Kidney epithelial cell (primary cell): Measurements from ENCODE around the gene RTN4. TPM values are rescaled to one million over a fixed set of nuclear protein-coding genes. Genes with fewer than 3 reads are reported as not detected.

Experiments
- DNase-seq: peaks from one replicate; pipeline ENCODE4 v3.0.0-alpha.2; 2010; ENCODE audit warnings: low read depth
- H3K27me3 ChIP-seq: 2 replicates; pipeline ENCODE4 v1.6.0; 2011; ENCODE audit warnings: low read length; ENCODE audit not compliant: control insufficient read depth, insufficient read depth
- H3K36me3 ChIP-seq: 2 replicates; pipeline ENCODE4 v1.5.1; 2011; ENCODE audit warnings: low read length; ENCODE audit not compliant: control insufficient read depth, insufficient read depth
- H3K4me3 ChIP-seq: 2 replicates; pipeline ENCODE4 v1.5.1; 2011; ENCODE audit warnings: low read depth, mild to moderate bottlenecking, control low read depth, low read length
- total RNA-seq: library from RNA; depleted of rRNA; stranded (reverse); fragments of >200 nt; gene quantifications from 2 replicates; pipeline ENCODE4 v1.2.3, GENCODE V29; 2015
- TF ChIP-seq, protein P1 (sequence below): IDR thresholded peaks from 2 replicates; pipeline ENCODE4 v1.5.1; 2011; ENCODE audit warnings: mild to moderate bottlenecking, moderate library complexity, low read length, control low read depth, inconsistent platforms; ENCODE audit not compliant: insufficient read depth, poor library complexity, severe bottlenecking

The RTN4 gene
- total RNA-seq, 1 donor from 2014 or later, result 382 TPM

DNA sequence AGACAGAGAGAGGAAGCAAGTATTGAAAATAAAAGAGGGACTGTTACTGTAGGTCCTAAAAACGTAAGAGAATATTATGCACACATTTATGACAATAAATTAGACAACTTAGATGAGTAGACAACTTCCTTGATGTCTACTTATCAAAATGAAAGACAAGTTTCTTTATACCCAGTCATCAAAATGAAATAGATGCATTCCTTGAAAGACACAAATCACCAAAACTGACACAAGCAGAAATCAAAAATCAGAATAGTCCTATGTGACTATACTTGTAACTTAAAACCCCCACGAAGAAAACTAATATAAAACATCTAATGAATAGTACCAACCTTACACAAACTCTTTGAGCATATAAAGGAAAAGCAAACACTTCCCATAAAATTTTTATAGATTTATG is 14.5 kb downstream of the RTN4 start:
- no peaks in the 10 kb centered on the region for H3K36me3 ChIP-seq
- TF ChIP-seq, protein P1, sequence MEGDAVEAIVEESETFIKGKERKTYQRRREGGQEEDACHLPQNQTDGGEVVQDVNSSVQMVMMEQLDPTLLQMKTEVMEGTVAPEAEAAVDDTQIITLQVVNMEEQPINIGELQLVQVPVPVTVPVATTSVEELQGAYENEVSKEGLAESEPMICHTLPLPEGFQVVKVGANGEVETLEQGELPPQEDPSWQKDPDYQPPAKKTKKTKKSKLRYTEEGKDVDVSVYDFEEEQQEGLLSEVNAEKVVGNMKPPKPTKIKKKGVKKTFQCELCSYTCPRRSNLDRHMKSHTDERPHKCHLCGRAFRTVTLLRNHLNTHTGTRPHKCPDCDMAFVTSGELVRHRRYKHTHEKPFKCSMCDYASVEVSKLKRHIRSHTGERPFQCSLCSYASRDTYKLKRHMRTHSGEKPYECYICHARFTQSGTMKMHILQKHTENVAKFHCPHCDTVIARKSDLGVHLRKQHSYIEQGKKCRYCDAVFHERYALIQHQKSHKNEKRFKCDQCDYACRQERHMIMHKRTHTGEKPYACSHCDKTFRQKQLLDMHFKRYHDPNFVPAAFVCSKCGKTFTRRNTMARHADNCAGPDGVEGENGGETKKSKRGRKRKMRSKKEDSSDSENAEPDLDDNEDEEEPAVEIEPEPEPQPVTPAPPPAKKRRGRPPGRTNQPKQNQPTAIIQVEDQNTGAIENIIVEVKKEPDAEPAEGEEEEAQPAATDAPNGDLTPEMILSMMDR, result no peak
- no peak for DNase-seq

DNA sequence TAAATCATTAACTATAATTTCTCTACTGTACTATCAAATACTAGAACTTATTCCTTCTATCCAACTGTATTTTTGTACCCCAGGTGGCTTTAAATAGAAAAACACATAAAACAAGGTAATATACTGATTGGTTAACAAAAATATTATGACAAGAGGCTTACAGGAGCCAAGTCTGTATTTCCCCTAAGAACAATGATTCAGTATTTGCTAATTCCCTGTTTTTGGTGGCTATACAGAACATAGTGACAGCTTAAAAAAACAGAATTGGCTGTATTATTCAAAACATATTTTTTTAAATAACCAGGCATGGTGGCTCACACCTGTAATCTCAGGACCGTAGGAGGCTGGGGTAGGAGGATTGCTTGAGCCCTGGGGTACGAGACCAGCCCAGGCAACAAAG is 16.3 kb downstream of the RTN4 start:
- DNase-seq, result no peak
- H3K36me3 ChIP-seq, result no peaks in the 10 kb centered on the region
- H3K4me3 ChIP-seq, result no peak overlapping the region
- no peaks in the 10 kb centered on the region for H3K27me3 ChIP-seq
- TF ChIP-seq, protein P1, result no peak

More for the DNA sequence above, 14.5 kb downstream of the RTN4 start:
- Histone ChIP-seq H3K4me3 (no peak overlapping the region), H3K27me3 (no peaks in the 10 kb centered on the region)

DNA sequence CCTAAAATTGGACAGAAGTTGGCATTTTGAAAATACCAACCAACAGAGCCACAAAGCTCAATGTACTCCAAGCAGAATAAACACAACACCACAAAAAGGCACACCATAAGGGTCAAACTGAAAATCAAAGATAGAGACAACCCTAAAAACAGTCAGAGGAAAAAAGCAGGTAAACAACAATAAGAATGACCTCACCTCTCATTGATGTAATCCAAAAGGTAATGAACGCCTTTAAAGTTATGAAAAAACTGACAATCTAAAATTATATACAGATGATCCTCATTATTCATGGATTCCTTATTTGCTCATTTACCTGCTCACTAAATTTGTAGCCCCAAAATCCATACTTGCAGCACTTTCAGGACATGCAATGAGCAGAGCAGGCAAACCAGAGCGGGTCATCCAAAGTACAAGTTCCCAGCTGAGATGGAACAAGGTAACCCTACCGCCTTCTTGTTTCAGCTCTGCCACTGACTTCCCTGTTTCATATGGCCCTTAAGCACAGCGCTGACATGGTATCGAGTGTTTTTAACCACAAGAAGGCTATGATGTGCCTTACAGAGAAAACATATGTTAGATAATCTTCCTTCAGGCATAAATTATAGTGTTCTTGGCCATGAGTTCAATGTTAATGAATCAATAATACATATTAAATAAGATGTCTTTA is 17.0 kb downstream of the RTN4 start:
- DNase-seq, result no peak
- Histone ChIP-seq H3K27me3 (no peaks in the 10 kb centered on the region), H3K36me3 (no peaks in the 10 kb centered on the region), H3K4me3 (no peak overlapping the region)
- TF ChIP-seq, protein P1, result no peak

DNA sequence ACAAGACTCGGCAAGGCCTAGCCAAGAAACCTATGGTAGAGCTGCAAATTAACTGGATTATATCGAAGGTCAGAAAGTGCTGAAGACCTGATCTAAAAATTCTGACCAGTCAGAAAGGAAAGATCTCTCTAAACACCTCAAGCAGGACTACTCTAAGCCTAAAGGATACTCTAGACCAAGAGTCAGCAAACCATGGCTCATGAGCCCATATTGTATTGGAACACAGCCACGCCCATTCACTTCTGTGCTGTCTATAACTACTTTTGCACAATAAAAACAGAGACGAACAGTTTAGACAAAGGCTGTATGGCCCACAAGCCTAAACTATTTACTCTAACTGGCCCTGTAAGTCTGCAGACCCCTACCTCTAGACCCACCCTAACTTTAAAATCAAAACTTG is 18.7 kb downstream of the RTN4 start:
- Histone ChIP-seq H3K36me3 (no peaks in the 10 kb centered on the region), H3K27me3 (no peaks in the 10 kb centered on the region), H3K4me3 (no peak overlapping the region)
- no peak for DNase-seq
- TF ChIP-seq, protein P1, result no peak

DNA sequence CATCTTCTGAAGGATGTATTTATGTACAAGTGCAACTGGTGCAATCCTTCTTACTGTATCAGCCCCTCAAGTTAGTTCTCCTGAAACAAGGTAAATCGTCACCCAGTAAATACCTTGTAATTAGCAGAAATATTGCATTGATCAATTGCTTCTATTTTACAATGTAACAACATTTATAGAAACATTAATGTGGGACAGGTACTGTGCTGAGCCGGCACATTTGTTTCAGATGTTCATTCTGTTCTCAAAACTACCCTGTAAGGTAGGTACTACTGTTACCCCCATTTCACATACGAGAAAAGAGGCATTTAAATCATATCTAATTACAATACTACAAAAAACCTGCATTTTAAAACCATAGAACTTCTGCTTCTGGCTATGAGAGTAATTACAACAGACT is 19.5 kb downstream of the RTN4 start:
- TF ChIP-seq, protein P1, result no peak
- DNase-seq, result no peak
- Histone ChIP-seq H3K4me3 (no peak overlapping the region), H3K27me3 (no peaks in the 10 kb centered on the region), H3K36me3 (no peaks in the 10 kb centered on the region)

DNA sequence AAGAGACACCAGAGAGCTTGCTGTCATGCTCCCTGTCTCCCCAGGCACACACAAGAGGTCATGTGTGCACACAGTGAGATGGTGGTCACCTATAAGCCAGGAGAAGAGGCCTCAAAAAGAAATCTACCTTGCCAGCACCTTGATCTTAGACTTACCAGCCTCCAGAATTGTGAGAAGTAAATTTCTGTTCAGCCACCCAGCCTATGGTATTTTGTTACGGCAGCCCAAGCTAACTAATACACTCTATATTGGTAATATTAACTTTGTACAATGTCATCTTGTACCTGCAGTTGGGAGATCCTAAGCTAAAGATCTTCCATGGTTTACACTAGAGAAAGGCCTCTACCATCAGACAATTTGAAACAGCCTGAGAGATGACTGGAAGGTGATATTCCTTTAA is 21.2 kb downstream of the RTN4 start:
- H3K27me3 ChIP-seq, result no peaks in the 10 kb centered on the region
- TF ChIP-seq, protein P1, result no peak
- H3K36me3 ChIP-seq, result no peaks in the 10 kb centered on the region
- no peak for DNase-seq
- H3K4me3 ChIP-seq, result no peak overlapping the region
